MCF 10A (cell line): ENCODE measurements around the gene SLC5A10. TPM values are rescaled to one million over a fixed set of nuclear protein-coding genes. Genes with fewer than 3 reads are reported as not detected.

Experiments
- total RNA-seq: library from RNA; stranded (reverse); gene quantifications from 2 replicates; pipeline ENCODE4 v1.2.3, GENCODE V29; 2022

The SLC5A10 gene
- total RNA-seq, 1 experiment from 2014 or later, result 0.16 TPM

Other genes starting within 250 kb of the SLC5A10 start
- gene FBXW10, start 208.1 kb upstream of the SLC5A10 start, total RNA-seq, result 0.22 and 0.23 TPM in 2 replicates
- 66.6 and 73.9 TPM in 2 replicates for gene TVP23B, start 171.0 kb upstream of the SLC5A10 start, total RNA-seq
- gene PRPSAP2, start 94.0 kb upstream of the SLC5A10 start, total RNA-seq, result 33.6 and 35.8 TPM in 2 replicates
- 47.7 and 50.1 TPM in 2 replicates for gene FAM83G, start 52.6 kb downstream of the SLC5A10 start, total RNA-seq
- gene GRAP, start 94.8 kb downstream of the SLC5A10 start, total RNA-seq, result not detected in 2 replicates
- not detected in 2 replicates for gene GRAPL, start 175.4 kb downstream of the SLC5A10 start, total RNA-seq